GM04503 (cell line): ENCODE results near the gene ADAM15.

ENCODE experiments used
- DNase-seq: peaks from one replicate; pipeline ENCODE4 v3.0.0-alpha.2; 2012; ENCODE audit warnings: low read depth

ADAM15 gene

DNA sequence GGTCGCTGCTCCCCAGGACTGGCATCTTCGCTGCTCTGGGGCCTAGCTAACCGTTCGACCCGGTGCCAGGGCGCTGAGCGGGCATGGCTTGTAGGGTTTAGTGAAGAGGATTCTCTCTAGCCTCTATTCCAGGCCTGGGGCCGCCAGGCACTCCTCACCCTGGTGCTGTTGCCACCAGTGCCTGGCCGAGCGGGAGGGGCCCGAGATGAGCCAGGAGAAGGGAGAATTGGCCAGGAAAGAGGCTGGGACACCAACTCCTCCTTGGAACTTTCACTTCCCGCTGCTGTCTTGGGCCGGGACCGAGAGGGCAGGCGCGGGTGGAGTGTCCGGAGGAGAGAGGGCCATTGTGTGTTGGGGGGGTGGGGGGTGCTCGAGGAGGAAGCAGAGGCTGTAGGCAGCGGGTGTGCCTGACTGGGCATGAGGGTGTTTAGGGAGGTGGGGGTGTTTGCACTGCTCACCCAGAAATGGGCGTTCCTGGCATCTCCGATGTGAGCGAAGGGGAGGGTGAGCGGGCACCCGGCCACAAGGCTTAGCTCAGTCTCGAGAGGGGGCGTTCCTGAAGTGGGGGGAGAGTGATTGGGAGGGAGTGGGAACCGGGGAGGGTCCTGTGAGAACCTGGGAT is 772 bp downstream of the ADAM15 start:
- DNase-seq, result no peak

DNA sequence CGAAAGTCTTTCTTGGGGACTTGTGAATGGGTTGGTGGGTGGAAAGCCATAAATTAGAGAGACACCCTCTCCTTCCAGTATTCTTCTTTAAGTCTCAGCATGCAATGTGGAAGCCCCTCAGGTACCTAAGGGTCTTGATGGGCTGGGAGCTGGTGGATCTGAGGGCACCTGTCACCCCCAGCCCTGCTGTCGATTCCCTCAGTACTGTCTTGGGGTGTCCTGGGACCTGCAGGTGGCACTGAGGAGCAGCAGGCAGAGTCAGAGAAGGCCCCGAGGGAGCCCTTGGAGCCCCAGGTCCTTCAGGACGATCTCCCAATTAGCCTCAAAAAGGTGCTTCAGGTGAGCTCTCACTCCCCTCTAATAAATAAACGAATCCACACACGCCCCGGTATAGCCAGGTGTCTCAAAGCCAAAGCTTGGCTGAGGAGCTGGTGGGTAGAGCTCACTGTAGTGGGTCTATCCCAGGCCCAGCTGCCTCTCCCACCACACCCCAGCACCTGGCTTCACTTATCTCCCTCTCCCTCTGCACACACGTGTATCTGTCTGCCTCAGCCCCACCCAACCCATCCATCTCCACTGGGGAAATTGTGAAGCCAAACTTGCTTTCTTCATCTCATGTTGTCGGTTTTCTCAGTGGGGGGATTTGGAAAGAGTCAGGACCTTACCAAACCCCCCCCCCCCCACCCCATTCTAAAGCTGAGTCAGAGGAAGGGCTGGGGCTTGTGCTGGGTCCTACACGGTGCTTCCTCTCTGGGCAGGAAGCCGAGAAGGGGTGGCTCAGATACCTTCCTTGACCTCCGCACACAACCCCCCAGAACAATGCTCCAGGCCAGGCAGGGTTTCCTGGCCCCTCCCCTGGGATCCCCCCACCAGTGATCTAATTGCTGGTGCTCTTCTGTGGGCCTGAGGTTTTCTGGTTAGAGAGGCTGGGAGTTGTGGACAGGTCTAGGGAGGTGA is 1.6 kb downstream of the ADAM15 start:
- no peak for DNase-seq

GRCh38 chr1:155053531-155054105 is 2.5 kb downstream of the ADAM15 start:
- no peak for DNase-seq

GRCh38 chr1:155057104-155057503 is 6.0 kb downstream of the ADAM15 start:
- DNase-seq, result no peak

DNA sequence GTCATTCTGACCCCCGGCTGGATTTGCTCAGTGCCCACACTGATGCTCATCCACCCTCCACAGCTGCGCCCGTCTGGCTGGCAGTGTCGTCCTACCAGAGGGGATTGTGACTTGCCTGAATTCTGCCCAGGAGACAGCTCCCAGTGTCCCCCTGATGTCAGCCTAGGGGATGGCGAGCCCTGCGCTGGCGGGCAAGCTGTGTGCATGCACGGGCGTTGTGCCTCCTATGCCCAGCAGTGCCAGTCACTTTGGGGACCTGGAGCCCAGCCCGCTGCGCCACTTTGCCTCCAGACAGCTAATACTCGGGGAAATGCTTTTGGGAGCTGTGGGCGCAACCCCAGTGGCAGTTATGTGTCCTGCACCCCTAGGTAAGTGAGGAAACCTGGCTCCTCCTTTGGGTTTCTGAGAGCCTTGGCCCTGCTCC is 6.7 kb downstream of the ADAM15 start:
- DNase-seq, result no peak

DNA sequence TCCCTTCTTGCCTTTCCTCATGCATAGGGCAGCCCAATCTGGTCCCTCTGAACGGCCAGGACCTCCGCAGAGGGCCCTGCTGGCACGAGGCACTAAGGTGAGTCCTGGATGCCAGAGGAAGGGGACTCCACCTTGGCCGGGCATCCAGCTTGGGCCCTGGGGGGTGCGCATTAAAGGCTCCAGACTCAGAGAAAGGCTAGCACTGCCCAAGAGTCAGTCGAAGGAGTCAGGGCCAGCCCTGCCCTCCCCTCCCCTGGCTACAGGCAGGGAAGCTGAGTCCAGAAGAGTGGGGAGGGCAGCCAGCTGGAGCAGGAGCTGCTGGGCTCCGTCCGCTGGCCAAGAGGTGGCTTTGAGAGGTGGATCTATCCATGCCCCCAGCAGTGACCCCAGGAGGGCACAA is 9.6 kb downstream of the ADAM15 start:
- no peak for DNase-seq

DNA sequence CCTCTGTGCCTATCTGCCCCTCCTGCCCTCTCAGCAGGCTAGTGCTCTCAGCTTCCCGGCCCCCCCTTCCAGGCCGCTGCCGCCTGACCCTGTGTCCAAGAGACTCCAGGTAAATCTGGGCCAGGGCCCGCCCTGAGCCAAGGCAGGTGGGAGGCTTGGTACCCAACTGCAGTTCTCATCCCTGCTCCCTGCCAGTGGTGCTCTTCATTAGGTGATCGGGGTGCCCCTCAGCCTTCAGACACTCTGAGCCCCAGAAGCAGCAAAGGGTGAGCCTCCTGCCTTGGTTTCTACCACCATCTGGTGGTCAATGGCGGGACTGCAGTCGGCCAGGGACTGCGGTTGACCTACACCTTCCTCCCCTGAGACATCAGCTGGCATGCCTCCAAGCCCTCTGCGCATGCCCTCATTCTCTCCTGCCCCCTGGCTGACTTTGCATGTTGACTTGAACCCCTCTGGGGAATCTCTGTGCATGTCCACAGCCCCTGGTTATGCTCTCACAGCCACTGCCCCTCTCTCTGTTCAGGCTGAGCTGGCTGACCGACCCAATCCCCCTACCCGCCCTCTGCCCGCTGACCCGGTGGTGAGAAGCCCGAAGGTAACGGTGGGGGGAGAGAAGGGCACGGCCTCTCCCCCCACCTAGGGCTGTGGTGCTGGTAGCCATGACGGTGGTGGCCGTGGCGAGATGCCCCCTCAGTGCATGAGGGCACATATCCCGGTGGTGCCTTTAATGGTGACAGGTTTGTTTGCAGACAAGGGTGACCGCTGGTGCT is 10.4 kb downstream of the ADAM15 start:
- no peak for DNase-seq

DNA sequence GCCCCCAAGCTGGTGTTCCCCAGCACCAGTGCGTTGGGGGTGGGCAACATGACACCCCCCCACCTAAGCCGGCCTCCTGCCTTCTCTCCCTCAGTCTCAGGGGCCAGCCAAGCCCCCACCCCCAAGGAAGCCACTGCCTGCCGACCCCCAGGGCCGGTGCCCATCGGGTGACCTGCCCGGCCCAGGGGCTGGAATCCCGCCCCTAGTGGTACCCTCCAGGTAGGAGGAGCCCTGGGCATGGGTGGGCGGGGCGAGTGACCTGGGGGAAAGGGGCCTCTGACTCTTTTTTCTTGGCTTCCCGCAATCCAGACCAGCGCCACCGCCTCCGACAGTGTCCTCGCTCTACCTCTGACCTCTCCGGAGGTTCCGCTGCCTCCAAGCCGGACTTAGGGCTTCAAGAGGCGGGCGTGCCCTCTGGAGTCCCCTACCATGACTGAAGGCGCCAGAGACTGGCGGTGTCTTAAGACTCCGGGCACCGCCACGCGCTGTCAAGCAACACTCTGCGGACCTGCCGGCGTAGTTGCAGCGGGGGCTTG is 11.1 kb downstream of the ADAM15 start:
- no peak for DNase-seq

DNA sequence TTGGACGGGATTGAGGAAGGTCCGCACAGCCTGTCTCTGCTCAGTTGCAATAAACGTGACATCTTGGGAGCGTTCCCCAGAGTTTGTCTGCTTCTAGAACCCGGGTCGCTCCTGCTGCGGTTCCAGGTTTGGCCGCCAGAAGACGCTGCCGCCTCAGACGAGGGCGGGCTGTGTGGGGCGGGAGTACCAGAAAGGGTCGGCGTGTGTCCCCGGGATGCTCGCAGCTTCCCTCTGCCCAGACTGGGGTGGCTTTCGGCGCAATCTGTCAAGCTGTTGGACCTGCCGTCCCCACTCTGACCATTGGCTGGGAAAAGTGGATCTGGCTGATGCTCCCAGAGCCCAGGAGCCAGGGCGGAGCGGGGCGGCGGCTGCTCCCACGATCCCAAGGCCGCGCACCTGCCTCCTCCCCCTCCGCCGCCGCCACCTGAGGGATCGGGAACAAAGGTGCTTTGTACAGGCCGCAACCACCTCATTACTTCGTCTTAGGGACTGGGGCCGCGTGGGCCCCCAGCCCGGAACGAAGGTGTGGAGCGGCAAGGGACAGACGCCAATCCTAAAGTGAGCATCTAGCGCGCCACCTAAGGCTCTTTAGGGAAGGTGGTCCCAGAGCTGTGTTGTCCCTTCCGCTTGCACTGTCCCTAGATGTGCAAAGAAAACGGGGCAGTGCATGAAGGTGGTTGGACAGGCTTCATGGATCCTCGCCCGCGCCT is 11.7 kb downstream of the ADAM15 start:
- DNase-seq, result no peak

DNA sequence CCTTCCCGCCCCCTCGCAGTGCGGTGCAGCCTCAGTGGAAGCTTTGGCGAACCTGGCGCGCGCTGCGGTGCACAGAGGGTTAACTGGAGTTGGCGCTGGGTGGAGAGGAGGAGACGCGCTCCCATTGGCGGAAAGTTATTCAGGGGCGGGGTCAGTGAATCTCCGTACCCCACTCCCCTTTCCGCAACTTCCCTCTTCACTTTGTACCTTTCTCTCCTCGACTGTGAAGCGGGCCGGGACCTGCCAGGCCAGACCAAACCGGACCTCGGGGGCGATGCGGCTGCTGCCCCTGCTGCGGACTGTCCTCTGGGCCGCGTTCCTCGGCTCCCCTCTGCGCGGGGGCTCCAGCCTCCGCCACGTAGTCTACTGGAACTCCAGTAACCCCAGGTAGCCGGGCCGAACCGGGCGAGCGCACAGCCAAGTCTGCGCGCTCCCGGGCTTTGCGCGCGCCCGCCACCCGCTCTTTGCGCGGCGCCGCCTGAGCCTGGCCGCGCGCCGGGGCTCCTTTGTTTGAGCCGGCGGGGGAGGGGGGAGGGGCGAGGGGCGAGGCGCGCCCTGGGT is 12.5 kb downstream of the ADAM15 start, which contains the start of gene EFNA4:
Gene EFNA4 (plus strand): TSS at position 191 of the 561 bp plus-strand sequence. CDS start 84 bp downstream, at position 275.
- no peak for DNase-seq

DNA sequence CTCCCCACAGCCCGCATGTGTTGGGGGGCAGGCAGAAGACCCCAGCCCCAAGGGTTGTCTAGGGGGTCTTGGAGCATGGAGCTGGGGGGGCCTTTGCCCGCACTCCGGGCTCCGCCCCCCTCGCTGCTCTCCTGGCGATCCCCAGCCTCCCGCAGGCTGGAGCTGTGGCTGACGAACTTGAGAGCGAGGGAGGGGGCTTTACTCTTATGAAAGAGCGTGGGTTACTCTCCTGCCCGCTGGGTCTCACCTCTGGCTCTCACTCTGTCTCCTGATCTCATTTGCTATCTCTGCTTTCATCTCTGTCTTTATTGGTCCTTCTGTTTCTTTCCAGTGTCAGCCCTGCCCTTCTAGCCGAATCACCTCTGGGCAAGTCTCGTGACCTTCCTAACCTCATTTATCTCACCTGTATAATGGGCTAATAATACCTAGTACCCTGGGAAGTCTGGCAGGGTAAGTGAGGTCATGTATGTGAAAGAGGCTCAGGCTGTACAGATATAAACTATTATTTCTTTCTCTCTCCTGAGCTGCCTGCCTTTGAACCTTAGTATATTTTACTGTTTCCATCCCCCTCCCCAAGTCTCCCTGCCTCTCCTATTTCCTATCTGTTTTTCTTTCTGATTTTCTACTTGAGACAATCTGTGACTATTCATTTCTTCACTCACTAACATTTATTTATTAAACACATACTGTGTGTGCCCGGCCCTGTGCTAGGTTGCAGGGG is 13.2 kb downstream of the ADAM15 start:
- DNase-seq, result no peak

DNA sequence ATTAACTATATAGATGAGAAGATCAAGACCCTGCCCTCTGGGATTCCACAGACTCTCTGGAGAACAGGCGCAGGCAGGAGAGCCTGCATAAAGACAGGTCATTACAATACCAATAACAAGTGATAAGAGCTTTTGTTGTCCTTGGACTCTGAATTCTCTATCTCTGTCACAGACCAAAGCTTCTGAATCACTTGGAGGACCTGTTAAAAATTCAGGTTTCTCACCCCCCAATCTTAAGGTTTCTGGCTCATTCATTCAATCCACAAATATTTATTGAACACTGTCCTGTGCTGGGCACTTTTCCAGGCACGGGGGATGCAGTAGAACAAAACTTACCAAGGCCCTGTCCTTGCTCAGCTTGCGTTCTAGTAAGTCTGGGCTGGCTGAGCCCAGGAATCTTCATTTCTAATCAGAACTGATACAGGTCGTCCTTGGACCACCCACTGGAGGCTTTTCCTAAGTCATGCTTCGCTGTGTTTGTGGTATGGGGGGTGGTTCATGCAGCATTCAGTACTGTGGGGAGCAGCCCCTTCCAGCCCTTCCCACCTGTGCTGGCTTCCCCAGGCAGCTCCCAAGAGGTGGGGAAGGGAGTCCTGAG is 13.8 kb downstream of the ADAM15 start:
- no peak for DNase-seq

DNA sequence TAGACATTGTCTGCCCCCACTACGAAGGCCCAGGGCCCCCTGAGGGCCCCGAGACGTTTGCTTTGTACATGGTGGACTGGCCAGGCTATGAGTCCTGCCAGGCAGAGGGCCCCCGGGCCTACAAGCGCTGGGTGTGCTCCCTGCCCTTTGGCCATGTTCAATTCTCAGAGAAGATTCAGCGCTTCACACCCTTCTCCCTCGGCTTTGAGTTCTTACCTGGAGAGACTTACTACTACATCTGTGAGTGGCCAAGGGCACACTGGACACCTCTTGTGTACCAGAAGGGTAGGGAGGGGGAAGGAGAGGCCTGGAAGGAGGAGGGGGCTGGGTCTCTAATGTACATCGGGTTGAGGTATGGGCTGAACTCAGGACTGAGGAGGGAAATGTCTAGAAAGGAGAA is 15.7 kb downstream of the ADAM15 start:
- no peak for DNase-seq

- no peak for DNase-seq
Measured at GRCh38 chr1:155068599-155068998, 17.5 kb downstream of the ADAM15 start.

DNA sequence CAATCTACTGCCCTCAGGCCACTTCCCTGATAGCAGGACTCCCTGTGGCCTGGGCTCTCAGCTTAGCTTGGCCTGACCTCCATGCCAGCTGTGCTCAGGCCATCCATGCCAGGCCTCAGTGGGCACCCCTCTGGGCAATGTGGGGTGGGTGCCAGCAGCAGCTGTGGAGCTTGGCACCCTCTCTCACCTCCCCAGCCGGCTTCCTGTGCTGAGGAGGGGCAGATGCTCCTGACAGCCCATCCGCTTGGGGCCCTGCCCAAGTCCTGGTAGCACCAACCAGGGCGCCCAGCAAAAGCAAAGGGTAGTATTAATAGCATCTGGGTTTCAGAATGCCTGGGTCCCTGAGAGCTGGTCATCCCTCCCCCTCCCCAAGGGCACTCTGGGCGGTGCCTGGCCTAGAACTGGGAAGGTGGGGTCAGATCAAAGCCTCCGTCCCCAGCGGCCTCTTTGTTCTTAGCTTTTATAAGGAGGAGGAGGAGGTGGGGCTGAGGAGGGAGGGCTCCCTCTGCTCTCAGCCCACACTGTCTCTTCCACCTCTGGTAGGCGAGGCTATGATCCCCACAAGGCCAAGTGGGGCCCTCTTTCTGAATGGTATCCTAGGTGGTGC is 18.5 kb downstream of the ADAM15 start:
- DNase-seq, result no peak

DNA sequence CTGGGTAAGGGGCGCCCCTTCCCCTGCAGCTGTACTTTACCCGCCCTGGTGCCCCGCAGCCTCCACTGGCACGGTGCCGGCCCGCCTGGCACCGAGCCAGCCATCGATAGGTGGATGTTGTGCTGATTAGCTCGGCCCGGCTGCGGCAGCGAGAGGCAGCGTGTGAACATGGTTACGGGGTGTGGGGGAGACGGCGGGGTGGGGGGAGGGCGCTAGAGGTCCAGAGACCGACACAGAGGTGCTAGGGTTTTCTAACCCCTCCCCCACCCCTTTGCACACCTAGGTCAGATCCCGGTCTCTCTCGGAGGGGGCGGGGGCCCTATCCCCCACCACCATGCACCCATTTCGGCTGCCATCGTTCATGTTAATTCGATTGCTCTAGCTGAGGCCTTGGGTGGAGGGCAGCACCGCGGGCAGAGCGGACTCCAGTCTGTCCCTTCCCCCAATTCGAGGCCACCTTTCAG is 19.1 kb downstream of the ADAM15 start:
- DNase-seq, result no peak

GRCh38 chr1:155070721-155071569 is 19.8 kb downstream of the ADAM15 start:
- no peak for DNase-seq

DNA sequence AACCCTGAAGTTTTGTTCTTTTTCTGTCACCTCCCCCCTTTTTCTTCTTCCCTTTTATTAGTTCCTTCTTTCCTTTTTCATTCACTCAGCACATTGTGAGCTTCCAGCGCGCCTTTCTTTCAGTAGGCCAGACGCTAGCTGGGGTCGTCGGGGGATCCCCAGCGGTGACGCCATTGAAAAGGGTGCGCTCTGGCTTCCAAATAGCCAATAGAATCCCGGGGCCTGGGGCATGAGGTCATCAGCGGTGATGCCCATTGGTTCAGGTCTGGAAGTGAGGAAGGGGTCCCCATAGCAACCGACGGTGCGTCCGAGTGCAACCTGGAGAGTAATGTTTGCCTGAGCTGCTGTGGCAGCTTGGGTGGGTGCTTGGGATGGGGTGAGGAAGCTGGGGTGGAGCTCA is 20.6 kb downstream of the ADAM15 start:
- DNase-seq, result no peak
